Stimulated activated naive CD8-positive, alpha-beta T cell treated with anti-CD3 and anti-CD28 coated beads, Interleukin-15, Interleukin-2, amounts not matched to agents 100 U/mL and 50 U/mL, for 24 hours (primary cell): ENCODE results near the gene PKDREJ.

Experiments
- ATAC-seq: fragments of 150-1000 bp; cut with Tn5 transposase; one replicate; pipeline ENCODE4 v1.10.0; 2021
- DNase-seq: peaks from one replicate; pipeline ENCODE4 v3.0.0; 2021

The PKDREJ gene

DNA sequence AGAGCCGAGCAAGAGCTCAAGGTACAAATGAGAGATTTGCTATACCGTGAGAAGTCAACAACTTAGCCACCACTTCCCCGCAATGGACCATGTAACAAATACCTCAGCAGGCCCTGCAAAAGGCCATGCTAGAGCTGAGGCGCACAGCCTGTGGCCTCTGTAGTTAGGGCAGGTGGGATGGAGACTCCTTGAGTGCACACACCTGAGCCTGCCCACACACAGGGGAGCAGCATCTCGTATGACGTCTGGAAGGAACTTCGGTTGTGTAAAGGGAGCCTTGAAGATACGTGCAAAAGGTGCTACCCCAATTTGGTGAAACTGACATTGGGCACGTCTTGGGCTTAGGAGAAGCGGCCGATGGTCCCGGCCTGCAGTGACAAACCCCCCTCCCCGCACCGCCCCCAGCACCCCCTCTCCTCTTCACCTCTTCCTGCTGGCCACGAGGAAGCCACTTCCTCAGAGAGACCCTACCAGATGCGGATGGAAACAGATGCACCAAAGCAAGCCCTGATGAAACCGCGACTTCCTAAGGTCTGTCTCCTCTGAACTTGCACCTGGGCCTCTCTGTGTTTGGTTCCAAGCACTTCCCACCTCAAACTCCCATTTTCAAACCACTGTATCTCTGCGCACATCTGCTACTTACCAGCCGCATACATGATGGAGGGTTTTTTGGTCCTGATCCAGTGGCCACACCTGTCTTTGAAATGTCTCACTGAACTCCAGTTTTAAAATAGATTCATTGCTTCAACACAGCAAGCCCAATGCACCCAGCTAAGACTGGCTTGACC is 23.7 kb downstream of the PKDREJ start:
- ATAC-seq: no peak
- no peak for DNase-seq

DNA sequence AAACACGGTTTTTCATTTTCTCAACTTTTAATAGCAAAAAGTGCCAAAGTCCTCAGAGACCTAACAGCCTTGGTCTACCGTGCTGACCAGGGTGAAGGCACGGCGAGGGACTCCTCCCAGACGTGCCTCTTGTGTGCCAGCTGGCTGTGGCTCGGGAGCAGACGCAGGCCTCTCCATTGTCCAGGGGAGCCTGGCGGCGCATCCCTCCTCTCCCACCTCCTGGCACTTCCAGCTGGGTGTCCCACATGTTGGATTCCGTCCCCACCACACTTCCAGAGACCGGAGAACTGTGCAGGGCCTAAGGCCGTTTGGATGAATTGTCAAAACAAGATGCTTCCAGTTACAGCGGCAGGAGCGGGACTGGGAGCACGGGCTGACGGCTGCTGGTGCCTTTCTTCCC is 24.6 kb downstream of the PKDREJ start:
- DNase-seq: no peak
- no peak for ATAC-seq

DNA sequence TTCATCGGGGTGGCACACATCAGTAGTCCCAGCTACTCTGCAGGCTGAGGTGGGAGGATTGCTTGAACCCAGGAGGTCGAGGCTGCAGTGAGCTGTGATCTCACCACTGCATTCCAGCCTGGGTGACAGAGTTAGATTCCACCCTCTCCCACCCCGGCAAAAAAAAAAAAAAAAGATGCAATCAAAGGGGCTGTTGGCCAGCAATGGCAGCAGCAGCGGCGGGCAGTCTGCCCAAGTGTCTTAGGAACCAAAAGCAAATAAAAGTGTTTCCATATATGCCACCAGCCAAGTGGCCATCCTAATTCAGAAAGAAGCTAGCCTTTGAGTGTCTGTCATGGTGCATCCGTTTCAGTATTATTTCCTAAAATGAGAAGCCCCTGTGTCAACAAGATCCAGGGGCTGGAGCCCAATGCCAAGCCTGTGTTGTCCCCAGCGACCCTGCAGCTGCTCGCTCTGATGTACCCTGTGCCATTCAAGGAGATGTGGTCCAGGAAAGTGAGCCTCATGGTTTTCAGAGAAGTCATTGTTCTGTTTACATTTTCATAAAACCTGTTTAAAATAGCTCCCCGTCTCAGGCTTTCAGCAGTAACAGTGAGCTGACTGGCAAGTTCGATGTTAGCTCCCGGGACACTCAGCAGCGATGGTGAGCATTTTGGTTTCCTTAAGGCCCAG is 25.6 kb downstream of the PKDREJ start:
- ATAC-seq: no peak
- DNase-seq: no peak

DNA sequence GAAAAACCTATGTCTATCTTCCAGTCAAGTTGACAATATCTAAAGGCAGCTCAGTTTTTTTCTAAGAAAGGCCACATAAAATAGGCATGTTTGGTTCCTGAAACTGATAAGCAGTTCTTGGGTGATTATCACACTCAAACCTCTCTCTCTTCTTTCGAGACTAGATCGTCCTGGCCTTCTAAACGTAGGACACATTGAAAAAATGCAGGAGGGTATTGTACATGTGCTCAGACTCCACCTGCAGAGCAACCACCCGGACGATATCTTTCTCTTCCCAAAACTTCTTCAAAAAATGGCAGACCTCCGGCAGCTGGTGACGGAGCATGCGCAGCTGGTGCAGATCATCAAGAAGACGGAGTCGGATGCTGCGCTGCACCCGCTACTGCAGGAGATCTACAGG is 28.2 kb downstream of the PKDREJ start:
- DNase-seq (no peak), ATAC-seq (no peak)

DNA sequence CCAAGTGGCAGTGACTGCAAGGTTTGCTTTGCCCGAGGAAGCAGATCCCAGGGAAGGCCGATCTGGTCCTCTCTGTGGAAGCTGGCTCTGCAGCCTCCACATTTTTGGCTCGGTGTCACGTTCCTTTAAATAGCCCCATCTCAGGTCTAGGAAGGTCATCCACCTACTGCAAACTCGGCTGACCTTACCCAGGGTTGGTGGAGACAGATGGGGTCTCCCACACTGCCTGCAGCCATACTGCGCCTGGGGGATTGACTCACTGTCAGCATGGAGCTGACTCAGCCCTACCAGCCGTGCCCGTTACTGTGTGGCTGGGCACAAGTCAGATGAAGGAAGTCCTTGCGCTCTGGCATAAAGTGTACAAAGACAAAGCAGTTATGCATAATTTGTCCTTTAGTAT is 29.9 kb downstream of the PKDREJ start:
- DNase-seq (no peak), ATAC-seq (no peak)

DNA sequence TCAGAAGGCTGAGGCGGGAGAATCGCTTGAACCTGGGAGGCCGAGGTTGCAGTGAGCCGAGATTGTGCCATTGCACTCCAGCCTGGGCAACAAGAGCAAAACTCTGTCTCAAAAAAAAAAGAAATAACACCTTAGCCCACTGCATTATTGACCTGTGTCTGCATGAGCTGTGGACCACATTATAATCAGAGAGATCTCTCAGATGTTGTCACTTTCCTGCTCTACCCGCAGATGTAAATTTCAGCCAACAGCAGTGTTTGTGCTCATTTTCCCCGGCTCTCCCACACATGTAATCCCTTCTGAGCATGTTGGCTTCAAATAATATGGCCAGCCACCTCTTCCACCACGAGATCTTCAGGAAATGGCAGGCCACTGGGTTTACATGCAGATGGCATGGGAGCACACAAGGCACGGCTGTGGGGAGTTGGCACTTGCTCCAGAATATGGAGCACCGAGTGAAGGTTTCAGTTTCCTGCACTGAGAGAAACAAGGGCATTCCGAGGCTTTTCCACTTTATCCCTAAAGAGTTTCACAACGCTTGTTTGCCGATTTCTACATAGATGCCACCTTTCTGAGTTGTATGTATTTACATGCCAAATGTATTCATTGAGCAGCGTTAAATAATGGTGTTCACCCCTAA is 32.8 kb downstream of the PKDREJ start:
- DNase-seq (no peak), ATAC-seq (no peak)

DNA sequence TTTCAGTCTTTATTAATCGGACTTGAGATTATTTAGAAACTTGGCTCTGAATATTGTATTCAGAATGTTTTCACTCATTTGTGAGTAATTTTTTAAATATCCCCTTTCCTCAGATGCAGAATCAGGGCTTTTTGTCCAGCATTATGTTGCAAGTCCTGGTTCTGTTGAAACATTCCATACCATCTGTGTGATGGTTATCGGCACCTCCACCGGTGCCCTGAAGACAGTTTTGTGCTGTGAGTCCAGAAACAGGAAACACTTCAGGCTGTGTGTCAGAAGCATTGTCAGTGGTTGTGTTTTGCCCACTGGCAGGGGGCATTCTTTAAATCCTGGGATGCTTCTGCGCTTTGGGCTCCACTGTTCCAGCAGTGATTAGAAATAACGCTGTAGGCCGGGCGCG is 33.4 kb downstream of the PKDREJ start:
- ATAC-seq (no peak), DNase-seq (no peak)

DNA sequence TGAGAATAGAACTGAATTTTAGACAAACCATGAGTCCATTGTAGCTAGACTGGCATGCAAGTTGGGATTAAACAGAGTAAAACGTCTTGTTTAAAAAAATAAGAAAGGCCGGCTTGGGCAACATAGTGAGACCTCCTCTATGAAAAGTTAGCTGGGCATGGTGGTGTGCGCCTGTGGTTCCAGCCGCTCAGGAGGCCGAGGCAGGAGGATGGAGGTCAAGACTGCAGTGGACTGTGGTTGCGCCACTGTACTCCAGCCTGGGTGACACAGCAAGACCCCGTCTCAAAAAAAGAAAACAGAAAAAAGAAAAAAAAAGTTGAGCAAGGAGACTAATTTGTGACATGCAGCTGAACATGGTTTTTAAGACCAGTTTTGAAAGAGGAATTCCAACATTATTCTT is 36.6 kb downstream of the PKDREJ start:
- DNase-seq (no peak), ATAC-seq (no peak)

DNA sequence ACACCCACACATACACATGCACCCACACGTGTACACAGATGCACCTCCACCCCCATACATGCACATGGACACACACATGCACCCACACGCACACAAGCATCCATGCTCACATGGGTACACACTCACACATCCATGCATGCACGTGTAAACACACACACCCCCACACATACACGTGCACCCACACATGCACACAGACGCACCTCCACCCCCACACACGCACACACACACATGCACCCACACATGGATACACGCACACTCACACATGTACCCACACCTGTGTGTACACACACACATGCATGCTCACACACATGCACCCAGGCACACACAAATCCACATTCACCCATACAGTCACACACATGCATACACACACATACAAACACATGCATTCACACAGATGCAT is 37.5 kb downstream of the PKDREJ start:
- DNase-seq (no peak), ATAC-seq (no peak)

DNA sequence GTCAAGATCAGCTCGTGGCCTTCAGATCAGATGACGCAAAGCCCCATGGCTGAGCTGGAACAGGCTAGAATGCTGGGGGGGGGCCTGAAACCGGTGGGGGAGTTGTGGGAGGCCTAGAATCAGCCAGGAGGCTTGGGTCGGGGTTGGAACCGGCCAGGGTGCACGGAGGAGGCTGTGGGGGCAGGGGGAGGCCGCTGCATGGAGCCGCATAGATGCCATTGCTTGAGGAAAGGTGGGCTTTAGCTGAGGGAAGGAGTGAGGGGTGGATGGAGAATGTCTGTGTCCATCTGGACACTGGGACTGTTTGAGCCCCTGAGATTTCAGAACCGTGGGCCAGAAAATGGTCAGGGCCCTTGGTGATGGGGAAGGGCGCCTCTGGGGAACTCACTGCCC is 38.2 kb downstream of the PKDREJ start:
- DNase-seq: no peak
- ATAC-seq: no peak

DNA sequence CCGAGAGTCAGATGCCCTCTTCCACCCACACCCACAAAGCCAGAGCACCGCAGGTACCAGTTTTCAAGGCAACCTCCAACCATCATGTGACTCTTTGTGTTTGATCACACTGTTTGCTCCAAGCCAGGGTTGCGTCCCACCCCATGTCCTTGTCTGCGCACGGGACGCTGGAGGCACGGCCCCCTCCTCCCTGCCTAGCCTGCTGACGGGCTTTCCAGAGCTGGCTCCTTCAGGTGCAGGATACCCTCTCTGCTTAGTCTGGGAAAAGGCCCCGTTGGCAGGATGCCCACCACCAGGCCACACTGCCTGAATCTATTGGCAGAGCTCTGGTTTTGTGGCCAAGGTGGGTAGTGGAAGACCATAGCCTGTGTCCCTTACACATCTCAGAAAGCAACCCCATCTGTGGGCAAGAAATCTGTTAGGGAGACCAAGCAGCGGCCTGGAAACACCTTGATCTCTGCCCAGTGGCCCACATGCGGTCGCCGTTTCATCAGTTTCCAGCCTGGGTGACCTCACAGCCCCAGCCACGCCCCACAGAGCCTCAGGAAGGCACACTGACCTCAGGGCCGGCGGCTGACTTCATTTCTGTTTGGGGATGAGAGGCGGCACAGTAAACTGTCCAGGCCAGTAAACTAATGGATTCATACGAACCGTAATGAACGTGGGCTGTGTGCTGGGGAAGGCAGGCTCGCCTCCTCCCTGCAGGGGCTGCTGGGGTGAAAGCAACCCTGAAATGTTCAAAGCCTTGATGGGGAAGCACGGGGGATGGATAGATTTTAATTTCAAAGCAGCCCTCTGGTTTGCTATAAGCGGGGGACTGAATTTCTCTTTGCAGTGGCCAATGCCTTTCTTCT is 38.9 kb downstream of the PKDREJ start:
- ATAC-seq (no peak), DNase-seq (no peak)

DNA sequence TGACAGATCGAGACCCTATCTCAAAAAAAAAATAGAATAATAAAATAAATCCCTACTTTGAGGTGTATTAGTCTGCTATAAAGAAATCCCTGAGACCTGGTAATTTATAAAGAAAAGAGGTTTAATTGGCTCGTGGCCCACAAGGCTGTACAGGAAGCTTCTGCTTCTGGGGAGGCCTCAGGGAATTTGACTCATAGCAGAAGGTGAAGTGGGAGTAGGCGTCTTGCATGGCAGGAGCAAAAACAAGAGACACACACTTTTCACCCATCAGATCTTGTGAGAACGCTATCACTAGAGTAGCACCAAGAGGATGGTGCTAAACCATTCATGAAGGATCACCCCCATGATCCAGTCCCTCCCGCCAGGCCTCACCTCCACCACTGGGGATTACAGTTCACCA is 42.2 kb downstream of the PKDREJ start:
- no peak for ATAC-seq
- DNase-seq: no peak

DNA sequence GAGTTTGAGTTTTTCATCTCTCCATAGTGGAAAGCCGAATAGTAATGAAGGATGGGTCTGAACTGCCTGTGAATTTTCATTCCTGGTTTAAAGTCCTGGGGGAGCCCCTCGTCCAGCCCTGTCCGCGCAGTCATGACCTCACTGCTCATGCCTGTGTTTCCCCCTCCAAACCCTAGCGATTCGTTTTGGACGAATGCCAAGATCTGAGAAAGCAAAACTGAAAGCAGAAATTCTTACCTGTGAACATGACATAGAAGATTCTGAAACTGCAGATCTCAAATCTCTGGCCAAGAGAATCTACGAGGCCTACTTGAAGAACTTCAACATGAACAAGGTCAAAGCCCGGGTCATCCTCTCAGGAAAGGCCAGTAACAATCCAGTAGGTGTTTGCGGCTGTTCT is 43.5 kb downstream of the PKDREJ start:
- no peak for DNase-seq
- no peak for ATAC-seq

DNA sequence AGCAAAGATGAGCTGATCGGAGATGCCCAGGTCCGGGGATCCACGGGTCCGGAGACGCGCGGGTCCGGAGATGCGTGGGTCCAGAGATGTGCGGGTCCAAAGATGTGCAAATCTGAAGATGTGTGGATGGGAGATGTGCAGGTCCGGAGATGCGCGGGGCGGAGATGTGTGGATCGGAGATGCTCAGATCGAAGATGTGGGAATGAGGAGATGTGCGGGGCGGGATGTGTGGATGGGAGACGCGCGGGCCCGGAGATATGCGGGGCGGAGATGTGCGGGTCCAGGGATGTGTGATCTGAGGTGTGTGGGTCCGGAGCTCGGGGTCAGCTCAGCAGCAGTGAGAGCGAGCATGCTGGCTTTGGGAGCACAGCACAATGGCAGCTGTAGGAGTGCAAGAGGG is 48.5 kb downstream of the PKDREJ start:
- DNase-seq (no peak), ATAC-seq (no peak)

DNA sequence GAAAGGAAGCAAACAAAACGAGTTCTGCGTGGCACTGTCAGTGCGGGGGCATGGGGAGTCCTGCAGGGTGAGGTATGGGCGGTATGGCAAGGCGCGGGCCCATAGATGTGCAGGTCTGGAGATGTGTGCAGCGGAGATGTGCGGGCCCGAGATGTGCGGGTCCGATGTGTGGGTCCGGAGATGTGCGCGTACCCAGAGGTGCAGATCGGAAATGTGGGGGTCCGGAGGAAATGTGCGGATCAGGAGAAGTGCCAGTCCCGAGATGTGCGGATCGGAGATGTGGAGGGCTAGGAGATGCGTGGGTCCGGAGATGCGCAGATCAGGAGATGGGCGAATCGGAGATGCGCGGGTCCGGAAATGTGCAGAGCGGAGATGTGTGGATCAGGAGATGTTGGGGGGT is 49.0 kb downstream of the PKDREJ start:
- ATAC-seq: no peak

DNA sequence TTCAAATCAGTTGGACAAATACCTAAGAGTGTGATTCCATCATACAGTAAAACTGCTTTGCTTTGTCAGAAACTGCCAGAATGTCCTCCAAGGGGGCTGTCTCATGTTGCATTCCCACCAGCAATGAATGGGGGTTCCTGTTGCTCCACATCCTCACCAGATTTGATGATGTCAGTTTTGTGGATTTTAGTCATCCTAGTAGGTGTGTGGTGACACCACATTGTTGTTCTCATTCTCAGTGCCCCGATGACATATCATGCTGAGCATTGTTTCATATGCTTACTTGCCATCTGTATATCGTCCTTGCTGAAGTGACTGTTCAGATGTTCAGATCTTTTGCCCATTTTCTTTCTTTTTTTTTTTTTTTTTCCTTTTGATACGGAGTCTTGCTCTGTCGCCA is 50.1 kb downstream of the PKDREJ start:
- peak; percentile 82 for ATAC-seq
- no peak for DNase-seq

More for the DNA sequence above, 49.0 kb downstream of the PKDREJ start:
- no peak for DNase-seq

DNA sequence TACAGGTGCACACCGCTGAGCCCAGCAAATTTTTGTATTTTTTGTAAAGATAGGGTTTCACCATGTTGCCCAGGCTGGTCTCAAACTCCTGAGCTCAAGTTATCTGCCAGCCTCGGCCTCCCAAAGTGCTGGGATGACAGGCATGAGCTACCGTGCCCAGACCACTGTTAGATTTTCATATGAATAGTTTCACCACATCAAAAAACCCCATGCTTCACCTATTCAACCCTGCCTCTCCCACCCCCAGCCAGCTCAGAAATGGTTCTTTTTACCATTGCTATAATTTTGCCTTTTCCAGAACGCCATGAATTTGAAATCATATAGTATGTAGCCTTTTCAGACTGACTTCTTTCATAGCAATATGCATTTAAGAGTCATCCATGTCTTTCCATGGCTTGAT is 50.9 kb downstream of the PKDREJ start:
- DNase-seq: no peak
- no peak for ATAC-seq

DNA sequence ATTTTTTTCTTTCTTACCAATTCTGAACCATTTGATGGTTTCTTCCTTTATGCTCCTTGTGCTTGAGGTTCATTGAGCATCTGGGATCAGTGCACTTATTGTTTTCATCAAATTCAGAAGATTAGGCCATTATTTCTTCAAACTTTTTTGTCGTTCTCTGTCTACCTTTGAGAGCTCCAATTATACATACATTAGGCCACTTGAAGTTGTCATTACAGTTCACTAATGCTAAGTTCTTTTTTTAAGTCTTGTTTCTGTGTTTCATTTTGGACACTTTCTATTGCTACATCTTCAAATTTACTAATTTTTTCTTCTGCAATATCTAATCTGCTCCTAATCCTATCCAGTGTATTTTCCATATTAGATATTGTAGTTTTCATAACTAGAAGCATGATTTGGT is 53.9 kb downstream of the PKDREJ start:
- no peak for DNase-seq
- ATAC-seq: no peak
